KBM-7 (cell line): ENCODE measurements around the gene BMP7.
"Not testable (repeated sequence)": the region's sequence is repeated elsewhere in the genome, so short reads cannot be mapped to it uniquely, and the experiment has no call there.

Experiments used
- DNase-seq: peaks from one replicate; pipeline ENCODE4 v3.0.0-alpha.2; 2015
- in situ Hi-C: fragments of 300-500 bp; cut with MboI; formaldehyde crosslinking; loops from 2 replicates; pipeline ENCODE4 v1.14.3; 2020; ENCODE audit warnings: low sequenced_read_pairs, low pct_unique_long_range_greater_than_20kb, mixed read lengths

BMP7 gene

DNA sequence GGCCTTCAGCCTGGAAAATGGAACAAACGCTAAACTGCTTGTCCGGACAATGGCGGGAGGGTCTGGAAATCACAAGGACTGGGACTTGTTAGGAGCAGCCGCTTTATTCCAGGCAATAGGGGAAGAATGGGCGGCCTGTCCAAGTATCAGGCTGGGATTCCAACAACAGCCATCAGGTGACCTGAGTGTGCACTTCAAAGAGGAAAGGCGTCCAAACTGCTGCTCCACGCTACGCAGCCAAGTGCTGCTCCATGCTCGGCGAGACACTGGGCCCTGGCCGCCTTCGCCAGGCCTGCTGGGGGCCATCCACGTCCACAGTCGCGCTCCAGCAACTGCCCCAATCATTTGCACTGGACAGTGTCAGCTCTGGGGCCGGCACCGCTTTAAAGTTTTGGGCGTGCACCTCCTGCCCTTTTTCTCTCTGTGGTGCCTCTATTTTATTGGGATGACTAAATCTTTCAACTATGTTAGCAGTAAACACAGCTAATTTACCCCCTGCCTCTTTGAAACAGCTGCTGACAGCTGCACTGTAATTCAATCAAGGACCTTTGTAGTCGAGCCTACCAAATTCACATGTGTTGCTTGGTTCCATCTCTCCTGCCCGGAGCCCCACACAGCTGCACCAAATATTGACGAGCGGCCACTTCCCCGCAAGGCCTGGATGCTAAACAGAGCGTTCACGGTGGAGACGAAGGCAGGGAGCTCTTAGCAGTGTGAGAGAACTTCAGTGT is 98.3 kb downstream of the BMP7 start:
- no peak for DNase-seq
- in situ Hi-C loops = no loop called here

DNA sequence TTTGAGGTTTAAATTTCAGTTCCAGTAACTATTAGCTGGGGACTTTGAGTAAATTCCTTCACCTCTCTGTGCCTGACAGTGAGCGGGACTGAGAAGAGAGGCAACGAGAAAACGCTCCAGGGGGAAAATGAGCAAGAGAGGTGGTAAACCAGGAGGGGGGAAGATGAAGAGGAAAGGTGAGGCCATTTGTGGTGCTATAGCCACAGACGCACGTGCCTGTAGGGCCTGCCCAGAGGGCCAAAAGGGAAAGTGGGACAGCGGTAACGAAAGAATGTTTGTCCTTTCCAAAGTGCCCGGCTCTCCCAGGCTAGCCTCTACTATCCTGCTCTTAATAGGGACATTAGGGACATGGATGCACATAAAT is 99.2 kb downstream of the BMP7 start:
- in situ Hi-C loops = no loop called here

DNA sequence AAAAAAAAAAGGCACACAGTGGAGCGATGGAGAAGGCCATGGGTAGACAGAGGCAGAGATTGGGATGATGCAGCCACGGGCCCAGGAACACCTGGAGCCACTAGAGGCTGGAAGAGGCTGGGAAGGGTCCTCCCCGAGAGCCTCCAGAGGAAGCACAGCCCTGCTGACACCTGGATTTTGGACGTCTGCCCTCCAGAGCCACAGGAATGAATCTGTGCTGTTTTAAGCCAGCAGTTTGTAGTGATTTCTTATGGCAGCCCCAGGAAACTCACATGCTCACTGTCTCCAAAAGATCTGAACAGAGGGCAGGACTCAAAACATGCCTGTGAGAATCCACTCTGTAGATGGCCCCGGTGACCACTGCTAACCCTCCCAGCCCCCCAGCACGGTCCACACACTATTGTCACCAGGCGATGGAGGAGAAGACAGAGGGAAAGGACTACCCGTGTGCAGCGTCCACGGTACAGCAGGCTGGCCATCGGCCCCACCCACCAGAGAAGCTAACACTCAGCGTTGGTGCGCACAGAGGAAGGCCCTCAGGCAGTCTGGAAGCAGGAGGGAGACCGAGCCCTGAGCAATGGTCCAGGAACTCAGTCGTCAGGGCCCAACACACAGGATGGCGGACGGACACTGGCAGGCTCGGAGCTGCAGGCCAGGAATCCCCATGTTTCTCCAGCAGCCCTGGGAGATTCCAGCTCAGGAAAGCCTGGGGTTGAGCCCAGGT is 99.7 kb downstream of the BMP7 start:
- no peak for DNase-seq
- in situ Hi-C loops = no loop called here

More for the DNA sequence above, 99.2 kb downstream of the BMP7 start:
- no peak for DNase-seq

DNA sequence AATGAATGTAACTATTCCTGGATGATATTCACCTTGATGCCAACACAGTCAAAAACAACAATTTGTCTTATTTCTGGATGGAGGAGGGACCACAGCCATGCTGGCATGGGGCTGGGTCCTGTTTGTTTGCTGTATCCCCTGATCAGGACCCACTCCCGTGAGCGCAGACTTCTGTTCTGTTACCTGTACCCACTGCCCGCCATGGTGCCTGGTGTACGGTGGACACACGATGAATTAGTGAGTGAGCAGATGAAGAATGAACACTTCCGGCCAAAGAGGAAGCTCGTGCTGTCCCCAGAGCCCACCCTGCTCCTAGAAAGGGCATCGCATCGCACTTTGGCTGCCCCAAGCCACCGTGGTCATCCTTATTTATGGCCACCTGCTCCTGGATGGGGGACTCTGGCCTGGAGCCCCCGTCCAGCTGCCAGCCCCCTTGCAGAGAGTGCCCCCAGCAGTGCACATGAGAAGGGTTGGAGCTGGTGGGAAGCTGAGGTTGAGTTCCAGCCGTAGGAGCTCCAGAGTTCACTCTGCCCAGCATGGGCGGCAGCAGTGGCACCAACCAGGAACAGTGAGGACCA is 100.9 kb downstream of the BMP7 start:
- DNase-seq = no peak
- in situ Hi-C loops = no loop called here

DNA sequence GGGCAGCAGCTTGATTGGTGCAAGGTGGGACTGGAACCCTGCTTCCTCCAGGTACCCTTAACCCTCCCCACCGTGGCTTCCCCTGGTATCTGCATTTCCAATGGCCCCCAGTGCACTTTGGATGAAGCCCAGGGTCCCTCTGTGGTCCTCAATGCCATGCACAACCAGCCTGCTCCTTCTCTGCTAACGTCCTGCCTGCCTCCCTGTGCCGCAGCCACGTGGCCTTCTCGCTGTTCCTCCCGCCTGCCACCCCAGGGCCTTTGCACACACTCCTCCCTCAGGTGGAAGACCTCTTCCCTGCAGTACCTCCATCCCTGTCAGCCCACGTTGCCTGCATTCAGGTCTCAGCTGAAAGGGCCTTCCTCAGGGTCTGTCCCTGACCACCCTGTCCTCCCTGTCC is 101.6 kb downstream of the BMP7 start:
- no peak for DNase-seq
- in situ Hi-C loops = no loop called here

DNA sequence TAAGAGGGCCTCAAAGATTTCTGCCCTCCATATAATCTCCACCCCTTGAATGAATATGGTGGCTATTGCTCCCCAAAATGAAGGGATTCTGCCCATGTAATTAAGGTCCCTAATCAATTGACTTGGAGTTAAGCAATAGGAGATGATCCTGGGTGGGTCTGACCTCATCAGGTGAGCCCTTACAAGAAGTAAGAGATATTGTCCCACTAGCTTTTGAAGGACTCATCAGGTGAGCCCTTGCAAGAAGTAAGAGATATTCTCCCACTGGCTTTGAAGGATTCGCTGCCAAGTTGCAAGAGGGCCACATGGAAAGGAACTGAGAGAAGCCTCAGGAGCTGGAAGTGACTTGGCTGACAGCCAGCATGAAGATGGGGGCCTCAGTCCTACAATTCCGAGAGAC is 103.4 kb downstream of the BMP7 start:
- in situ Hi-C loops = no loop called here
- no peak for DNase-seq

DNA sequence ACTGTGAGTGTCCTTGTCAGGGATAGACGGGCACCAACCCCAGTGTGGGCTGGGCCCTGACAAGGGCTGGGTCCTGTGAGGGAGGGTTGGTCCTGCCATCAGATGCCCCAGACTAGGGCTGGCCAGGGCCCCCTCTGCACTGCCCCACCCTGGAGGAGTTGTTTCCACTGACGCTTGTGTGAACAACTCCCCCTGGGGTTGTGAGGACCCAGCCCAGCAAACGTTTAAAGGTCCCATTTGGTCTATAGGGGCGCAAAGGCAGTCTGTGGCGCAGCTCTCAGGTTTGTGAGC is 104.1 kb downstream of the BMP7 start:
- in situ Hi-C loops = no loop called here
- DNase-seq = no peak

DNA sequence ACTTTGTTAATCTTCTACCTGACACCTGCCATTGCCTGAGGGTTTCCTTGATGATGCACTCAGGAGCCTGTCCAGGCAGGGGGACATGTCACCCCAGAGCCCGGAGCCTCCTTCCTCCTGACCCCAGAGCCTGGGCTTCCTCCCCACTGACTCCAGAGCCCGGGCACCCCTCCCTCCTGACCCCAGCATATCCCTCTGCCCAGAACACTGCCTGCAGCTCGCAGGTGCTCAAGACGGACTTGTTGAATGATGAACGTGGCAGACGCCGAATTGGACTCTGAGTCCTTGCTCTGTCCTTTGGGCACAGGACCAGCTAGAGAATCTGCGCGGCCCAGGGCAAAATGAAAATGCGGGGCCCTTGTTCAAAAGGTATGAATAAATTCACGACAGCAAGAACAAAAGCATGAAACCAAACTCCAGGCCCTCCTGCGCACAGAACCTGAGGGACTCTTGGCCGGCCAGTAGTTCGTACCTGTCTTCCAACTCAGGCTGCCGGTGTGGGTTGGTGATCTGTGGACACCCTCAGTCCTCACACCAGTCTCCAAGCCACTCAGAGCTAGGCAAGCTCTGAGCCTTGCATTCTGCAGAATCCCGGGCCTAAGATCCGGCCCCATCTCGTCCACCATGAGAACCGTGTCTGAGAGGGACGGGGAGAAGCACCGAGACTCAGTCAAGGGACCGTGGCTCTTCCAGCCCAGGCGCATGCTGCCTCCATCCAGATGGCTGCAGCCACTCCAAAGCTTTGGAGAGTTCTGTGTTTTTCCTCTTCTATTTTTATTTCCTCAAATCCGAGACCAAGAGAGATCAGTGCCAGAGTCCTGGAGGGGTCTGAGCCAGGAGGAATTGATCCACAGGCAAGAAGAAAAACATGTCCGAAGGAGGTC is 104.7 kb downstream of the BMP7 start:
- no peak for DNase-seq
- in situ Hi-C loops = no loop called here

DNA sequence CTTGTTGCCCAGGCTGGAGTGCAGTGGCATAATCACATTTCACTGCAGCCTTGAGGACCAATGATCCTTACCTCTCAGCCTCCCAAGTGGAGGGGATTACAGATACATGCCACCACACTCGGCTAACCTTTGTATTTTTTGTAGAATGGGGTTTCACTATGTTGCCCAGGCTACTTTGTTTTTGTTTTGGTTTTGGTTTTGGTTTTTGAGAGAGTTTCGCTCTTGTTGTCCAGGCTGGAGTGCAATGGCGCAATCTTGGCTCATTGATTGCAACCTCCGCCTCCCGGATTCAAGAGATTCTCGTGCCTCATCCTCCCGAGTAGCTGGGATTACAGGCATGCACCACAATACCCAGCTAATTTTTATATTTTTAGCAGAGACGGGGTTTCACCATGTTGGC is 105.5 kb downstream of the BMP7 start:
- no peak for DNase-seq
- in situ Hi-C loops = no loop called here

DNA sequence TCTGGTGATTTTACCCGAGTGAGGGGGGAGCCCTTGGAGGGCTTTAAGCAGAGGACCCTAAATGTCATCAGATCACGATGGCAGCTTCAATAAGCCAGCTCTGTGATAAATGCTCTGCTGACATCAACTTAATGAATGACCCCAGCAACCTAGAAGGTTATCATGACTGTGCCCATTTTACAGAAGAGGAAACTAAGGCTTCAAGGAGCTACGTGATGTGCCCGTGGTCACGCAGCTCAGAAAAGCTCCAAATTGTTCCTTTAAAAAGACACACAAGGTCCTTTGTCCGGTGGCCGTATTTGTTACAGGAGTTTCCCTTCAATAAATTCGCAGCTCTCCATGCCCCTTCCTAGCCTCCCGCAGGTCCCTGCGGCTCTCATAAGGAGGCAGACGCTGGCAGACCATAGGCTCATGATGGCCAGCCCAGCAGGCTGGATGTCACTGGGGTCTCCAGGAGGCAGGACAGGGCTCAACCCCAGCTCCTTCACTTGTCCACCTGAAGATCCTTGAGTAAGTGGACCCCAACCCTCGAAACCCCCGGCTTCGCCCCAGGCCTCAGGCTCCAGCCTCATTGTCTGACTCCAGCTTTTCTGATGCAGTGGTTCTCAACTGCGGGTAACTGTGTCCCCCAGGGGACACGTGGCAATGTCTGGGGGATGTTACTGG is 106.4 kb downstream of the BMP7 start:
- no peak for DNase-seq

DNA sequence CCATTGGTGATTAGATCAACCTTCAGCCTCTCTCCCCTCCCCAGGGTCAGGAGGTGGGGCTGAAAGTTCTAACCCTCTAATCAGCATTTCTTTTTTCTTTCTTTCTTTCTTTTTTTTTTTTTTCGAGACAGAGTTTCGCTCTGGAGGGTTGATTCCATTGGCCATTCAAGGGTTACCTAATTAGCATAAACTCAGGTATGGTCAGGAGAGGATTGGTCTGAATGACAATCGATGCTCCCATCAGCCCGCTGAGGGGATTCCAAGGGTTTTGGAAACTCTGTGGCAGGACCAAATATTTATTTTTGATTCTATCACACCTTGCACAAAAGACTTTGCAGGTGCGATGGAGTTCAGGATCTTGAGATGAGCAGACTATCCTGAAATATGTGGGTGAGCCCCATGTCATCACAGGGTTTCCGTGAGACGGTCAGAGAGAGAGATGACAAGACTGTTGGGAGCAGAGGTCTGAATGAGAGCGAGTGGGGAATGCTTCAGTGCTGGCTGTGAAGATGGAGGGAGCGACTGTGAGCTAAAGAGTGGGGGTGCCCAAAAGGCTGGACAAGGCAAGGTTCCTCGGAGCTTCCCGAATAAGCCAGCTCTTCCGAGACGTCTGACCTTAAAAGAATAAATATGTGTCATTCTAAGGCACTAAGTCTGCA is 107.1 kb downstream of the BMP7 start:
- no peak for DNase-seq
- in situ Hi-C loops = no loop called here

More for the DNA sequence above, 106.4 kb downstream of the BMP7 start:
- in situ Hi-C loops = no loop called here

DNA sequence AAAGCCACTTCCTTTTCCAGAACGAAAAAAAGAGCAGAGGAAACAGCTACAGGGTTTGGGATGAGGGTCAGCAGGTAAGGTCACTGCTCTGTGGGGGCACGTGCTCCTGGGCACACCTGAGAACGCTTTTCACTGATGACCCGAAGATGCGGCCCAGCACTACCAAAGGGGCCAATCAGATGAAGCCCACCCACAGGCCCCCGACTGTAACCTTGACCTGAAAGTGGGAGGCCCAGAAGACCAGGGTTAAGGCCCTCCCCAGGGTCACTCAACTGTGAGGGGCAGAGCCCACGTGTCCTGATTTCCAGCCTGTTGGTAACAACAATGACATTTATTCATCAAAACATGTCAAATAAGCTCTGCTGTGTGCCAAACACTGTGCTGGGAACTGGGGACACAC is 108.0 kb downstream of the BMP7 start:
- in situ Hi-C loops = no loop called here
- DNase-seq = no peak

DNA sequence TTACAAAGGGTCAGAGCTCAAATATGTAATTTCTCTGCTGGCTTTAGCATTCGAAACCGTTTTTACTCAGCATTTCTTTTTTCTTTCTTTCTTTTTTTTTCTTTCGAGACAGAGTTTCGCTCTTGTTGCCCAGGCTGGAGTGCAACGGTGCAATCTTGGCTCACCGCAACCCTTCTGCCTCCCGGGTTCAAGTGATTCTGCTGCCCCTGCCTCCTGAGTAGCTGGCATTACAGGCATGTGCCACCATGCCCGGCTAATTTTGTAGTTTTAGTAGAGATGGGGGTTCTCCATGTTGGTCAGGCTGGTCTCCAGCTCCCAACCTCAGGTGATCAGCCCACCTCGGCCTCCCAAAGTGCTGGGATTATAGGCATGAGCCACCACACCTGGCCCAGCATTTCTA is 108.7 kb downstream of the BMP7 start:
- in situ Hi-C loops, DNase-seq: not testable (repeated sequence)

DNA sequence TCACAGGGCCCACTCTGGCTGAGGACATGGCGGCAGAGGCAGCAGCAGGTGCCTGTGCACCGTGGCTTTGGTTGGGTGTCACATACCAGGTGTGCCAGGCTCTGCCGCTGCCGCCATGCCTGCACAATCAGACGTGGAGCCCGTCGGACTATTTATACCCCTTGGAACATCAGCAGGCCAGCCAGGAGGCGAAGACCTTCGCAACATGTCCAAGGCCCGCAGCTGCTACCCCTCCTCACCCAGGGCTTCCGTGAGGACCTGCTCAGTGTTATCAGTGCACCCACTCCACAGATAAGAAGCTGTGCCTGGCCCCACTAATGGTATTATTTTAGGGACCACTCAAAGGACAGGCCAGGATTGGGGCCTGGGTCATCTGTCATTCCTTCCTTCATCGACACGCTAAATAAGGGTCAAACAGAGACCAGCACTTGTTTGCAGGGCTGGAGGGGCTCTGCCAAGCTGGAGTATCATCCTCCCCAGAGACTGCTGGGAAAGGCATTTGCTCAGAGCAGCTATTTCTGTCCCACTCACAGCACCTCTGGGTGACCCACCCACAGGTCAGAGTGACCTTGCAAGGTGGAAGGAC is 109.2 kb downstream of the BMP7 start:
- DNase-seq = no peak
- in situ Hi-C loops = no loop called here

DNA sequence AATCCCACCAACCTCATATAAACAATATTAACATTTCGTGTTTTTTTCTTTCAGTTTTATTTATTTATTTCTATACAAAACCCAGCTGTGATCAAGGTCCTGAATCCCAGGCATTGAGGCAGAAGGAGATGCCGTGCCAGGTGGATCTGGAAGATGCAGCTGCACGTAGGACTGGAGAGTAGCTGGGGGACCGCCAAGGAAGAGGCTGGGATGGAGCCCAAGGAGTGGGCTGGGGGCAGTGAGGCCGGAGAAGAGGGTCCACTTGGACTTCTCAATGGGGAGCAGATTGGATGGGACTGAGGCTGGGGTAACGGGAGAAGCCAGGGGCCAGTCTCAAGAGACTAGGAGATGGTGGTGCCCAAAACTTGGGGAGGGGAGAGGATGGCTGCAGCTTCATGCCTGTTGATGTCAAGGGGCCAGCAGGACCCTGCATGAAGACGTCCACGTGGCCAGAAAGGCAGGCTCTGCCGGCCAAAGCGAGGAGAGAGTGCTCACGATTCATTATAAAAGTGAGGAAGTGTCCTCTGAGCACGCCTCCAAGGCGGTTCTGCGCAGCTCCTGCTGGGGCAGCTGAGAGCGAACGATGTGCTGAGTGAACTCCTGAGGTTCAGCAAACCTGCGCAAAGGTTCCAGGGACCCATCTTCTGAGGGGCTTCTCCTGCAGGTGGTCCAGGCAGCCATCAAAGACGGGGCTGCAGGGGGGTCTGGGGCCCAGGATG is 110.3 kb downstream of the BMP7 start:
- in situ Hi-C loops = no loop called here
- no peak for DNase-seq

DNA sequence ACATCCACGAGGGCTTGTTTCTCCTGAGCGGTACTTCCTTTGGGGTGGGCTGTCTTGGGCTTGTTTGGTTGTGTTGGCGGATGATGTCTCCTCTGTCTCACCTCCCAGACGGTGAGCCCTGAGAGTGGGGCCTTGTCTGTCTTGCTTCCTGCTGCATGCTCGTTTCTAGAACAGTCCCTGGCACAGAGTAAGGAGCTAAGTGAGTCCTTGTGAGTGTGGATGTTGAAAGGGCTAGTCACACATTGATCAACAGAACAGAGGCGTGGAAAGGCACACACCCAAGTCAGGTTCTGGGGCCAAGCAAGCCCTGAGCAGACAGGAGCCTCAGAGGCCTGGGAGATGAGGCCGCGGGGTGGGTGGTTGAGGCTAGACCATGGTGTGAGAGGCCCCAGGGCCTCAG is 111.0 kb downstream of the BMP7 start:
- in situ Hi-C loops = no loop called here

DNA sequence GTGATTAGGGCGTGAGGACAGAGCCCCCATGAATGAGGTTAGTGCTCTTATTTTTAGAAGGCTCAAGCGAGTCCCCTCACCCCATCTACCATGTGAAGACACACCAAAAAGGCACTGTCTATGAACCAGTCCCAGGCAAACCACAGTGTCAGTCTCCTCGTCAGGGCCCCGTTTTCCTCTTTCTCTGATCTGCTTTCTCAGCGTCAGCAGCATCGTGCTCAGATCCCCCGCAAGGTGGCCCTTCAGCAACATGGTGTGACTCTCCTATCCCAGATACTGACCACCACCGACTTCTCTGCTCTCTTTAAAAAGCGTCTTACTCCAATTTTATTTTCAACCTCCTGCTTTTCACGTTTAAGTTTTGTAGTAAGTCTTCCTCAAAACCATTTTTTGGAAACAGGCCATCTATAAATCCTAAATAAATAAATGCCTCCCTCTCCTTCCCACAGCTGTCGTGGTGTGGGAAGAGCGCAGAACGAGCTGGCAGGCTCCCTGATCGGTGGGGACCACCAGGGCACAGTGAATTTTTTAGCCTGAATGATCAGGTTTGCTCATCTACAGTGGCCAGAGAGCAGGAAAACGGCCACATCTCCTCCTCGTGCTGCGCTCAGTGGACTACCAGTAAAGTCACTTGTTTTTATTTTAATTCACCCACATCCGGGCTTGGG is 113.1 kb downstream of the BMP7 start:
- in situ Hi-C loops = no loop called here
- DNase-seq = no peak

More for the DNA sequence above, 111.0 kb downstream of the BMP7 start:
- DNase-seq = no peak
